H1 (cell line): ENCODE results near the gene TIMM10. TPM values are rescaled to one million over a fixed set of nuclear protein-coding genes. Genes with fewer than 3 reads are reported as not detected.

Source experiments
- CTCF ChIA-PET: fragments of 300-600 bp; sonication (Branson Sonifier 250); formaldehyde crosslinking; loops from one replicate; lab custom pipeline; 2021; ENCODE audit not compliant: partially characterized antibody; lab: Charles Lee
- POLR2A ChIA-PET: fragments of 300-600 bp; sonication (Branson Sonifier 250); formaldehyde crosslinking; loops from one replicate; lab custom pipeline; 2021; ENCODE audit warnings: inconsistent platforms; ENCODE audit not compliant: partially characterized antibody; lab: Charles Lee
- DNase-seq, 2 experiments: peaks; one replicate each; pipeline versions ENCODE4 v3.0.0 to v3.0.0-alpha.2; 2010 to 2022; ENCODE audit warnings: low spot score in 2 of 2, low read depth in 1 of 2, mixed read lengths in 1 of 2
- FAIRE-seq: peaks from 2 replicates; lab custom pipeline; 2011; peaks lifted over from hg19 to GRCh38; lab: Jason Lieb, UNC
- H2AFZ ChIP-seq: 2 replicates; pipeline ENCODE4 v1.8.1; 2012; ENCODE audit warnings: low read length, inconsistent platforms
- H2AK5ac ChIP-seq: 2 replicates; pipeline ENCODE4 v1.6.1; 2013; ENCODE audit warnings: low read depth, low read length
- H2BK120ac ChIP-seq: replicated peaks from 2 replicates; pipeline ENCODE3; 2013; ENCODE audit warnings: low read depth, low read length, inconsistent platforms
- H2BK12ac ChIP-seq: 2 replicates; pipeline ENCODE4 v1.6.1; 2013; ENCODE audit warnings: low read depth, low read length
- H2BK15ac ChIP-seq: 2 replicates; pipeline ENCODE4 v1.6.1; 2013; ENCODE audit warnings: low read length
- H2BK20ac ChIP-seq: 2 replicates; pipeline ENCODE4 v1.6.1; 2013; ENCODE audit warnings: low read length
- H2BK5ac ChIP-seq: 2 replicates; pipeline ENCODE4 v1.6.1; 2013; ENCODE audit warnings: low read depth, low read length
- H3K14ac ChIP-seq: 2 replicates; pipeline ENCODE4 v1.6.1; 2013; ENCODE audit warnings: inconsistent platforms; ENCODE audit not compliant: insufficient read length
- H3K18ac ChIP-seq: 2 replicates; pipeline ENCODE4 v1.6.1; 2013; ENCODE audit warnings: low read length; ENCODE audit errors: extremely low read depth
- H3K23ac ChIP-seq: 2 replicates; pipeline ENCODE4 v1.6.1; 2013; ENCODE audit warnings: inconsistent platforms; ENCODE audit not compliant: insufficient read length
- H3K23me2 ChIP-seq: 2 replicates; pipeline ENCODE4 v1.6.1; 2013; ENCODE audit warnings: low read depth, low read length
- H3K27ac ChIP-seq: 2 replicates; pipeline ENCODE4 v1.6.1; 2011; ENCODE audit warnings: low read depth, low read length, inconsistent platforms
- H3K27me3 ChIP-seq, 4 experiments: replicated peaks in 1 of 4; 1 replicate in 1 of 4; 2 replicates in 3 of 4; pipeline versions ENCODE4 v1.6.1 to v1.8.1; 2011 to 2013; ENCODE audit warnings: low read length in 3 of 4, mild to moderate bottlenecking in 3 of 4, inconsistent platforms in 2 of 4, mixed read lengths in 2 of 4, moderate library complexity in 1 of 4; ENCODE audit not compliant: control insufficient read depth in 3 of 4, insufficient read depth in 3 of 4; ENCODE audit errors: extremely low read depth in 1 of 4
- H3K36me3 ChIP-seq, 4 experiments: 2 replicates each; pipeline versions ENCODE4 v1.6.1 to v1.8.1; 2011 to 2013; ENCODE audit warnings: mild to moderate bottlenecking in 4 of 4, low read length in 3 of 4, moderate library complexity in 2 of 4, control low read depth in 1 of 4, inconsistent platforms in 1 of 4; ENCODE audit not compliant: insufficient read depth in 4 of 4, control insufficient read depth in 2 of 4
- H3K4ac ChIP-seq: replicated peaks from 2 replicates; pipeline ENCODE3; 2013; ENCODE audit warnings: low read length, low read depth, mixed read lengths, inconsistent platforms; ENCODE audit not compliant: insufficient read length
- H3K4me1 ChIP-seq, 4 experiments: replicated peaks in 1 of 4; 1 replicate in 1 of 4; 2 replicates in 3 of 4; pipeline versions ENCODE4 v1.6.1 to v1.8.1; 2011 to 2013; ENCODE audit warnings: low read length in 3 of 4, inconsistent platforms in 2 of 4, mixed read lengths in 1 of 4; ENCODE audit not compliant: insufficient read depth in 4 of 4, control insufficient read depth in 3 of 4
- H3K4me2 ChIP-seq, 2 experiments: 2 replicates each; pipeline versions ENCODE4 v1.6.1 to v1.8.1; 2011 to 2013; ENCODE audit warnings: low read depth in 2 of 2, low read length in 2 of 2, control low read depth in 1 of 2, inconsistent platforms in 1 of 2, mild to moderate bottlenecking in 1 of 2; ENCODE audit not compliant: insufficient read depth in 1 of 2
- H3K4me3 ChIP-seq, 4 experiments: fragments of 200-600, 300-600 bp in 1 of 4; sonication (generic), shearing (Covaris generic), sonication (Bioruptor Twin) in 1 of 4; 2 replicates each; pipeline versions ENCODE4 v1.5.1 to v1.8.1; 2011 to 2016; ENCODE audit warnings: low read length in 4 of 4, low read depth in 3 of 4, control low read depth in 2 of 4, inconsistent platforms in 2 of 4, mild to moderate bottlenecking in 2 of 4, mixed read lengths in 1 of 4, moderate library complexity in 1 of 4; ENCODE audit not compliant: insufficient read depth in 2 of 4; ENCODE audit errors: extremely low read depth in 1 of 4
- H3K56ac ChIP-seq: replicated peaks from 2 replicates; pipeline ENCODE3; 2013; ENCODE audit warnings: low read depth, mild to moderate bottlenecking, mixed read lengths, low read length, inconsistent platforms; ENCODE audit not compliant: insufficient read length
- H3K79me1 ChIP-seq: 2 replicates; pipeline ENCODE4 v1.6.1; 2013; ENCODE audit warnings: low read depth, low read length, control low read depth
- H3K79me2 ChIP-seq, 2 experiments: 2 replicates each; pipeline versions ENCODE4 v1.6.1 to v1.8.1; 2012 to 2013; ENCODE audit warnings: low read length in 2 of 2, mild to moderate bottlenecking in 2 of 2, inconsistent platforms in 1 of 2; ENCODE audit not compliant: insufficient read depth in 2 of 2, control insufficient read depth in 1 of 2
- H3K9ac ChIP-seq, 4 experiments: replicated peaks in 1 of 4; 1 replicate in 1 of 4; 2 replicates in 3 of 4; pipeline versions ENCODE4 v1.6.1 to v1.8.1; 2011 to 2013; ENCODE audit warnings: low read depth in 3 of 4, low read length in 3 of 4, control low read depth in 2 of 4, mild to moderate bottlenecking in 2 of 4, moderate library complexity in 2 of 4, inconsistent platforms in 1 of 4; ENCODE audit errors: extremely low read depth in 1 of 4
- H3K9me3 ChIP-seq, 2 experiments: 2 replicates each; pipeline versions ENCODE4 v1.6.1 to v1.8.1; 2012 to 2013; ENCODE audit warnings: mild to moderate bottlenecking in 2 of 2, moderate library complexity in 2 of 2, control low read depth in 1 of 2, inconsistent platforms in 1 of 2, low read depth in 1 of 2, low read length in 1 of 2, mixed read lengths in 1 of 2; ENCODE audit not compliant: insufficient read depth in 2 of 2
- H4K20me1 ChIP-seq, 2 experiments: replicated peaks in 1 of 2; 2 replicates each; pipeline versions ENCODE3 to v1.8.1; 2011 to 2013; ENCODE audit warnings: inconsistent platforms in 2 of 2, low read length in 2 of 2, mild to moderate bottlenecking in 1 of 2; ENCODE audit not compliant: insufficient read depth in 2 of 2, control insufficient read depth in 1 of 2
- H4K5ac ChIP-seq: 2 replicates; pipeline ENCODE4 v1.6.1; 2013; ENCODE audit warnings: low read length, low read depth, mixed read lengths, inconsistent platforms; ENCODE audit not compliant: insufficient read length
- H4K8ac ChIP-seq: 2 replicates; pipeline ENCODE4 v1.8.0; 2013; ENCODE audit warnings: mild to moderate bottlenecking, moderate library complexity, low read length, inconsistent platforms; ENCODE audit not compliant: insufficient read depth; ENCODE audit errors: extremely low read depth
- H4K91ac ChIP-seq: replicated peaks from 2 replicates; pipeline ENCODE3; 2013; ENCODE audit warnings: low read length, mixed read lengths, inconsistent platforms; ENCODE audit not compliant: insufficient read length
- BCL11A ChIP-seq, 2 experiments: IDR thresholded peaks; one replicate each; pipeline ENCODE4 v1.6.1; 2011; ENCODE audit warnings: low read depth in 2 of 2, low read length in 2 of 2, mild to moderate bottlenecking in 2 of 2
- EGR1 ChIP-seq: IDR thresholded peaks from 2 replicates; pipeline ENCODE4 v1.6.1; 2011; ENCODE audit warnings: low read depth, low read length, borderline replicate concordance
- EP300 ChIP-seq, 2 experiments: IDR thresholded peaks; 1 replicate in 1 of 2; 2 replicates in 1 of 2; pipeline ENCODE4 v1.6.1; 2011 to 2012; ENCODE audit warnings: low read depth in 2 of 2, low read length in 2 of 2, mild to moderate bottlenecking in 2 of 2, borderline replicate concordance in 1 of 2, inconsistent platforms in 1 of 2, moderate library complexity in 1 of 2
- JUN ChIP-seq: IDR thresholded peaks from 2 replicates; pipeline ENCODE4 v1.6.1; 2011; ENCODE audit warnings: low read depth, mild to moderate bottlenecking, improper control_type of control experiment, low read length
- NRF1 ChIP-seq: IDR thresholded peaks from 2 replicates; pipeline ENCODE4 v1.6.1; 2011; ENCODE audit warnings: mild to moderate bottlenecking, low read depth, low read length, improper control_type of control experiment
- PHF8 ChIP-seq: fragments of 200-600 bp; sonication (generic); conservative IDR thresholded peaks from 2 replicates; pipeline ENCODE4 v1.7.1; 2012; ENCODE audit warnings: low read depth, mild to moderate bottlenecking, inconsistent platforms, low read length, moderate library complexity
- POU5F1 ChIP-seq: IDR thresholded peaks from 2 replicates; pipeline ENCODE4 v1.6.1; 2011; ENCODE audit warnings: low read depth, mild to moderate bottlenecking, low read length, moderate library complexity
- SAP30 ChIP-seq: fragments of 300-600 bp; sonication (generic); IDR thresholded peaks from 2 replicates; pipeline ENCODE4 v1.7.1; 2012; ENCODE audit warnings: low read length, moderate library complexity, mild to moderate bottlenecking, inconsistent platforms; ENCODE audit not compliant: insufficient read depth, insufficient replicate concordance
- SP1 ChIP-seq: IDR thresholded peaks from 2 replicates; pipeline ENCODE4 v1.6.1; 2011; ENCODE audit warnings: low read depth, low read length
- TBP ChIP-seq: IDR thresholded peaks from 2 replicates; pipeline ENCODE4 v1.6.1; 2011; ENCODE audit warnings: low read depth, low read length, improper control_type of control experiment
- ZNF274 ChIP-seq: IDR thresholded peaks from 2 replicates; pipeline ENCODE4 v1.7.0; 2012; ENCODE audit warnings: low read length, borderline replicate concordance; ENCODE audit errors: extremely low read depth
- WGBS, 2 experiments: shearing (Covaris generic) in 1 of 2; methylation state at CpG; one replicate each; pipeline versions ENCODE4 v1.1.6 to v1.1.7; 2013 to 2015; ENCODE audit warnings: low lambda C conversion rate in 2 of 2, mixed read lengths in 2 of 2, inconsistent platforms in 1 of 2, low coverage in 1 of 2, missing lambda C conversion rate in 1 of 2; ENCODE audit not compliant: insufficient replicate concordance in 2 of 2, insufficient coverage in 1 of 2, insufficient read length in 1 of 2; ENCODE audit errors: extremely low coverage in 1 of 2, missing lambda C conversion rate in 1 of 2; 5-methylcytosine and 5-hydroxymethylcytosine counted together
- polyA plus RNA-seq, 7 experiments: library from polyadenylated mRNA; depleted of rRNA in 3 of 7; stranded (reverse) in 5 of 7; unstranded in 2 of 7; fragments of >200 nt in 5 of 7; fragments of 200-250 nt in 2 of 7; gene quantifications; 1 replicate in 5 of 7; 2 replicates in 1 of 7; 4 replicates in 1 of 7; pipeline versions ENCODE4 v1.2.1 to v1.2.3, GENCODE V29; 2011 to 2013; ENCODE audit warnings: missing spikeins in 2 of 7, mixed read lengths in 2 of 7
- total RNA-seq: library from RNA; stranded (reverse); fragmentation: NEBNext Ultra II Directional; extraction: Animal tissue kit (Norgen Biotek cat#: 25700); gene quantifications from 2 replicates; pipeline ENCODE4 v1.2.1, GENCODE V29; 2021
- TF ChIP-seq, protein P1 (sequence below): IDR thresholded peaks from 2 replicates; pipeline ENCODE4 v1.6.1; 2012; ENCODE audit warnings: low read length, inconsistent platforms

TIMM10 gene
- total and polyA plus RNA-seq, 2 of the 8 experiments (the other 6 are each of a cell fraction or from before 2014, with no cell fraction given) = 117 to 227 TPM

DNA sequence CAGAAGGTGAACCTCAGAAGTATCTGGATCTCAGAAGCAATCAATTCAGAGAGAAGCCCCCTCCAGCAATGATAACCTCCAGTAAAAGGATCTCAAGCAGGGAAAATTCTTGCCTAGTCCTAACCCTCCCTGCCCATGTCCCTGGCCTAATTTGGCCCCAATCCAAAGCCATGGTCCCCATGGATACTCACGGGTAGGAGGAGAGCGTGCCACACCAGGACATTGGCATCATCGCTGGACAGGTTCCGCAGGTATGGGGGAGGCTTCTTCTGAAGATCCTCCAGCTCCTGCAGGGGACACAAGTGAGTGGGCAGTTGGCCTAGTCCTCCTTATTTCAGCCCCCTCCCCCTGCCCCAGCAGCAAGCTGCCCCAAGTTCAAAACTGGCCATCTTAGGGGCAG is 29.6 kb upstream of the TIMM10 start:
- WGBS, 2 experiments = 80% methylated on average over 4 of the region's 4 CpGs; no CpG with 5 or more reads in 1 of the 2 experiments
- no peak overlapping the region for H2BK15ac ChIP-seq
- H3K4me1 ChIP-seq = peaks cover 0 to 6% (median 3%) of the 10 kb centered on the region in 4 experiments; a peak in 2 of 7 replicates
- no peak overlapping the region for H3K4me3 ChIP-seq
- H3K18ac ChIP-seq = no peak overlapping the region
- ChIA-PET CTCF (interaction anchor here (0.6 to 4.9 kb wide), 8 partner anchors 8 to 86 kb away, joined by 3 to 41 read pairs (median 7); partner anchors contain the start of genes TIMM10 and UBE2L6), POLR2A (interaction anchor here (0.6 to 7.1 kb wide), 6 partner anchors 36 to 223 kb away, joined by 3 to 95 read pairs (median 3); no protein-coding TSS in a partner anchor)
- no peak for FAIRE-seq
- H3K4ac ChIP-seq = no peak overlapping the region
- H3K27ac ChIP-seq = no peak overlapping the region
- no peak overlapping the region for H3K56ac ChIP-seq
- H3K23ac ChIP-seq = no peak overlapping the region
- no peak overlapping the region for H2BK120ac ChIP-seq
- H3K27me3 ChIP-seq = no peaks in the 10 kb centered on the region
- no peak overlapping the region for H4K5ac ChIP-seq
- H3K9me3 ChIP-seq = no peaks in the 10 kb centered on the region
- peaks cover 2 to 14% (median 6%) of the 10 kb centered on the region in 4 experiments; a peak in 5 of 8 replicates for H3K36me3 ChIP-seq
- no peak overlapping the region for H4K91ac ChIP-seq
- peaks cover 0 to 16% of the 10 kb centered on the region in 2 experiments; a peak in 1 of 4 replicates for H3K79me2 ChIP-seq
- H3K4me2 ChIP-seq = no peak overlapping the region
- TF ChIP-seq POU5F1 (no peak), EGR1 (no peak), NRF1 (no peak), SP1 (no peak), PHF8 (no peak), BCL11A (IDR thresholded peaks at IDR 0.05; ENCODE audit: low read depth in 2 of 2, low read length in 2 of 2) (no peak), JUN (no peak), ZNF274 (no peak), EP300 (IDR thresholded peaks at IDR 0.05; ENCODE audit: borderline replicate concordance in 1 of 2, low read depth in 2 of 2, low read length in 2 of 2) (no peak), TBP (no peak), SAP30 (no peak)
- TF ChIP-seq, protein P1, sequence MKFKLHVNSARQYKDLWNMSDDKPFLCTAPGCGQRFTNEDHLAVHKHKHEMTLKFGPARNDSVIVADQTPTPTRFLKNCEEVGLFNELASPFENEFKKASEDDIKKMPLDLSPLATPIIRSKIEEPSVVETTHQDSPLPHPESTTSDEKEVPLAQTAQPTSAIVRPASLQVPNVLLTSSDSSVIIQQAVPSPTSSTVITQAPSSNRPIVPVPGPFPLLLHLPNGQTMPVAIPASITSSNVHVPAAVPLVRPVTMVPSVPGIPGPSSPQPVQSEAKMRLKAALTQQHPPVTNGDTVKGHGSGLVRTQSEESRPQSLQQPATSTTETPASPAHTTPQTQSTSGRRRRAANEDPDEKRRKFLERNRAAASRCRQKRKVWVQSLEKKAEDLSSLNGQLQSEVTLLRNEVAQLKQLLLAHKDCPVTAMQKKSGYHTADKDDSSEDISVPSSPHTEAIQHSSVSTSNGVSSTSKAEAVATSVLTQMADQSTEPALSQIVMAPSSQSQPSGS = no peak
- H3K79me1 ChIP-seq = no peaks in the 10 kb centered on the region
- no peak overlapping the region for H2AK5ac ChIP-seq
- no peaks in the 10 kb centered on the region for H3K23me2 ChIP-seq
- H3K9ac ChIP-seq = no peak overlapping the region
- H3K14ac ChIP-seq = no peak overlapping the region
- no peak overlapping the region for H2BK12ac ChIP-seq
- H2AFZ ChIP-seq = no peak overlapping the region
- H4K20me1 ChIP-seq = peaks cover 2 to 3% of the 10 kb centered on the region in 2 experiments
- DNase-seq = no peak
- H2BK5ac ChIP-seq = no peak overlapping the region
- H2BK20ac ChIP-seq = no peak overlapping the region
- H4K8ac ChIP-seq = no peak overlapping the region
